ENCODE results near the gene SSBP3. TPM values are rescaled to one million over a fixed set of nuclear protein-coding genes. Genes with fewer than 3 reads are reported as not detected.

The SSBP3 gene
- total and polyA plus RNA-seq, 9 donors, result 41.2 to 247 (median 156) TPM

GRCh38 chr1:54267815-54268761 is 138.1 kb downstream of the SSBP3 start:
- Histone ChIP-seq H3K27me3 (no peaks in the 10 kb centered on the region), H3K9me3 (no peaks in the 10 kb centered on the region), H3K4me1 (ENCODE audit: insufficient read depth) (peaks cover 24% of the 10 kb centered on the region), H3K27ac (peak overlapping the region in 1 of 2 donors; percentile 94), H3K4me3 (no peak overlapping the region), H3K36me3 (no peaks in the 10 kb centered on the region)
- 73 to 80% (median 79%) methylated on average over 17 of the region's 17 CpGs for WGBS, 3 donors
- DNase-seq, result no peak
- no peak for TF ChIP-seq POLR2A (IDR thresholded peaks at IDR 0.05)
- TF ChIP-seq CTCF (IDR thresholded peaks at IDR 0.05), result no peak
- TF ChIP-seq EP300 (IDR thresholded peaks at IDR 0.05), result no peak
- intact Hi-C loops (cut with DNase I), result loop anchor here in 1 of 4 donors (5.0 kb wide), 1 partner anchor 229 kb away; no protein-coding TSS in a partner anchor

DNA sequence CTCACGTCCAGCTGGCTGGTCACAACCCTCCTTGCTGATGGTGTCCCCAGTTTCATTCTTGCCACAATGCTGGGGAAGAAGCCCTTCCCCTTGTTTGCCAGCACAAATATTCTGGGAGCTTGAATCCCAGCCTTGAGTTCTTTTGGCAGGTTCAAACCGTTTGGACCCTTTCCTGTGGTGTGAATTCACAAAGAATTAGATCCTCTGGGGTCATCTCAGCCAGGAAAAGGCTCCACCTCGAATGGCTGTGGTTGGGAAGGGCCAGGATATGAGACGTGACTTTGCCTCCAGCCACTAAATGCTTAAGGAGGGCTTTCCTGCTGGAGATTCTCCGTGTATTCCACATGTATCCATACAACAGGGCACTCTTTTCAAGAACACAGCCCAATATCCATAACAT is 139.3 kb downstream of the SSBP3 start:
- no peaks in the 10 kb centered on the region for H3K9me3 ChIP-seq
- H3K27ac ChIP-seq, result no peak overlapping the region
- H3K4me1 ChIP-seq (ENCODE audit: insufficient read depth), result peaks cover 18% of the 10 kb centered on the region
- WGBS, 3 donors, result 47 to 62% (median 60%) methylated on average over 5 of the region's 5 CpGs
- no peak overlapping the region for H3K4me3 ChIP-seq
- H3K27me3 ChIP-seq, result no peaks in the 10 kb centered on the region
- TF ChIP-seq EP300 (IDR thresholded peaks at IDR 0.05), result no peak
- TF ChIP-seq POLR2A (IDR thresholded peaks at IDR 0.05), result no peak
- no peak for TF ChIP-seq CTCF (IDR thresholded peaks at IDR 0.05)
- no peaks in the 10 kb centered on the region for H3K36me3 ChIP-seq
- no peak for DNase-seq
- intact Hi-C loops (cut with DNase I), result loop anchor here in 1 of 4 donors (5.0 kb wide), 1 partner anchor 230 kb away; no protein-coding TSS in a partner anchor

GRCh38 chr1:54266195-54266594 is 140.0 kb downstream of the SSBP3 start:
- TF ChIP-seq EP300 (IDR thresholded peaks at IDR 0.05) (no peak), POLR2A (IDR thresholded peaks at IDR 0.05) (no peak), CTCF (IDR thresholded peaks at IDR 0.05) (no peak)

DNA sequence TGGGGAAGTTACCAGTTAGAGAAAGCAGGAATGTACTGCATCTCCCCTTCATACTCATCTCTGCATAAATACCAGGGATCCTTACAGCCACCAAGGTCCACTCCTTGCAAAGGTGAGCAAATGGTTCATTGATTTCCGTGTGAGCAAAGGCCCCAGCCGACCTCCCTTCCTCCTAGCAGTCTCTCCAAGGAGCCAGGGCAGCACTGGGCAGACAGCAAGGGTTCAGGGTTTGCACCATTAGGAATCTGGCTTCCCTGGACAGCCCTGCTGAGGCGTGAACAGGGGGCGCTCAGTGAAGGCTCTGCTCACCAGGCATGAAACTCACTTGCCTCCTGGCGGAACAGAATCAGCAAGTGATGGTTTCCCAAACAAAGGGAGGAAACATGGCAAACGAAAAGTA is 140.5 kb downstream of the SSBP3 start:
- no peak overlapping the region for H3K4me3 ChIP-seq
- intact Hi-C loops (cut with DNase I), result loop anchor here in 1 of 4 donors (5.0 kb wide), 1 partner anchor 232 kb away; no protein-coding TSS in a partner anchor
- H3K27me3 ChIP-seq, result no peaks in the 10 kb centered on the region
- WGBS, 3 donors, result 81 to 85% (median 84%) methylated on average over 6 of the region's 6 CpGs
- TF ChIP-seq POLR2A (IDR thresholded peaks at IDR 0.05), result no peak
- no peak for TF ChIP-seq CTCF (IDR thresholded peaks at IDR 0.05)
- TF ChIP-seq EP300 (IDR thresholded peaks at IDR 0.05), result no peak
- no peak overlapping the region for H3K27ac ChIP-seq
- no peak for DNase-seq
- no peaks in the 10 kb centered on the region for H3K9me3 ChIP-seq
- no peaks in the 10 kb centered on the region for H3K36me3 ChIP-seq
- H3K4me1 ChIP-seq (ENCODE audit: insufficient read depth), result peaks cover 12% of the 10 kb centered on the region

More at GRCh38 chr1:54266195-54266594, 140.0 kb downstream of the SSBP3 start:
- no peak overlapping the region for H3K4me3 ChIP-seq
- WGBS, 3 donors, result 86 to 98% (median 87%) methylated on average over 2 of the region's 2 CpGs
- intact Hi-C loops (cut with DNase I), result loop anchor here in 1 of 4 donors (5.0 kb wide), 1 partner anchor 231 kb away; no protein-coding TSS in a partner anchor
- peaks cover 15% of the 10 kb centered on the region for H3K4me1 ChIP-seq (ENCODE audit: insufficient read depth)
- H3K36me3 ChIP-seq, result no peaks in the 10 kb centered on the region
- no peaks in the 10 kb centered on the region for H3K9me3 ChIP-seq
- DNase-seq, result no peak
- H3K27me3 ChIP-seq, result no peaks in the 10 kb centered on the region
- H3K27ac ChIP-seq, result no peak overlapping the region
